Measurements from ENCODE around the gene HORMAD2. TPM values are rescaled to one million over a fixed set of nuclear protein-coding genes. Genes with fewer than 3 reads are reported as not detected.
A peak's percentile ranks its signal among the peaks of the same experiment; 100 is the strongest.

Gene HORMAD2
- total and polyA plus RNA-seq, 4 experiments from 2014 or later = not detected

- no peaks in the 10 kb centered on the region for H3K27me3 Mint-ChIP-seq
- peak overlapping the region in 4 of 7 donors; percentile 25 to 74 (median 46) for H3K27ac Mint-ChIP-seq
- intact Hi-C loops (cut with micrococcal nuclease) = no loop called here
- Histone ChIP-seq H3K27me3 (ENCODE audit: insufficient read depth, low read length) (no peaks in the 10 kb centered on the region), H3K4me1 (ENCODE audit: insufficient read depth, low read length) (peaks cover 76% of the 10 kb centered on the region), H3K36me3 (ENCODE audit: insufficient read depth, low read length) (no peaks in the 10 kb centered on the region), H3K27ac (ENCODE audit: low read depth, low read length) (no peak overlapping the region), H3K4me3 (ENCODE audit: low read length in 2 of 2) (no peak overlapping the region), H3K9me3 (ENCODE audit: control insufficient read depth in 1 of 2, low read length in 2 of 2) (no peaks in the 10 kb centered on the region)
- no peak for DNase-seq
- POLR2A ChIA-PET (ENCODE audit: partially characterized antibody) = interaction anchor here (0.6 to 1.7 kb wide), 2 partner anchors 10 kb away, joined by 3 to 6 read pairs; no protein-coding TSS in a partner anchor
- H3K9me3 Mint-ChIP-seq = no peaks in the 10 kb centered on the region
- CTCF ChIA-PET (ENCODE audit: partially characterized antibody) = interaction anchor here (0.8 to 1.6 kb wide), 5 partner anchors 11 to 597 kb away, joined by 3 to 5 read pairs (median 4); no protein-coding TSS in a partner anchor
- peak overlapping the region in 3 of 8 donors; percentile 25 to 63 (median 29) for H3K4me3 Mint-ChIP-seq
- H3K36me3 Mint-ChIP-seq = no peaks in the 10 kb centered on the region
- peaks cover 42 to 90% (median 63%) of the 10 kb centered on the region in 4 donors for H3K4me1 Mint-ChIP-seq
These were observed 106.2 kb downstream of the HORMAD2 start for GRCh38 chr22:30186510-30186909.

GRCh38 chr22:30187094-30187493, 106.8 kb downstream of the HORMAD2 start:
- Histone ChIP-seq H3K36me3 (ENCODE audit: insufficient read depth, low read length) (no peaks in the 10 kb centered on the region), H3K4me3 (ENCODE audit: low read length in 2 of 2) (no peak overlapping the region), H3K27me3 (ENCODE audit: insufficient read depth, low read length) (no peaks in the 10 kb centered on the region), H3K4me1 (ENCODE audit: insufficient read depth, low read length) (peaks cover 76% of the 10 kb centered on the region), H3K27ac (ENCODE audit: low read depth, low read length) (no peak overlapping the region), H3K9me3 (ENCODE audit: control insufficient read depth in 1 of 2, low read length in 2 of 2) (no peaks in the 10 kb centered on the region)
- DNase-seq = no peak
- Mint-ChIP-seq H3K9me3 (peaks cover 0 to 2% (median 0%) of the 10 kb centered on the region in 8 donors), H3K4me1 (peaks cover 42 to 89% (median 61%) of the 10 kb centered on the region in 4 donors), H3K27ac (peak overlapping the region in 3 of 7 donors; percentile 30 to 54 (median 50)), H3K27me3 (no peaks in the 10 kb centered on the region), H3K36me3 (no peaks in the 10 kb centered on the region), H3K4me3 (peak overlapping the region in 4 of 8 donors; percentile 30 to 63 (median 40))
- POLR2A ChIA-PET (ENCODE audit: partially characterized antibody) = interaction anchor here (0.9 kb wide), 1 partner anchor 82 kb away, joined by 4 read pairs; no protein-coding TSS in a partner anchor
- intact Hi-C loops (cut with micrococcal nuclease) = loop anchor here (1.0 kb wide), 1 partner anchor 9 kb away; no protein-coding TSS in a partner anchor
- CTCF ChIA-PET (ENCODE audit: partially characterized antibody) = no interaction called here

GRCh38 chr22:30187529-30188407, 107.5 kb downstream of the HORMAD2 start:
- Histone ChIP-seq H3K27me3 (ENCODE audit: insufficient read depth, low read length) (no peaks in the 10 kb centered on the region), H3K9me3 (ENCODE audit: control insufficient read depth in 1 of 2, low read length in 2 of 2) (no peaks in the 10 kb centered on the region), H3K27ac (ENCODE audit: low read depth, low read length) (no peak overlapping the region), H3K4me3 (ENCODE audit: low read length in 2 of 2) (no peak overlapping the region), H3K4me1 (ENCODE audit: insufficient read depth, low read length) (peaks cover 83% of the 10 kb centered on the region), H3K36me3 (ENCODE audit: insufficient read depth, low read length) (no peaks in the 10 kb centered on the region)
- Mint-ChIP-seq H3K4me1 (peaks cover 48 to 95% (median 67%) of the 10 kb centered on the region in 4 donors), H3K9me3 (peaks cover 0 to 2% (median 0%) of the 10 kb centered on the region in 8 donors), H3K27me3 (no peaks in the 10 kb centered on the region), H3K4me3 (peak overlapping the region in 6 of 8 donors; percentile 30 to 63 (median 50)), H3K36me3 (no peaks in the 10 kb centered on the region), H3K27ac (peak overlapping the region; percentile 0 to 89 (median 48))
- peak in 2 of 5 donors; percentile 21 to 26 for DNase-seq
- CTCF ChIA-PET (ENCODE audit: partially characterized antibody) = no interaction called here
- POLR2A ChIA-PET (ENCODE audit: partially characterized antibody) = interaction anchor here (0.9 kb wide), 1 partner anchor 83 kb away, joined by 4 read pairs; no protein-coding TSS in a partner anchor
- intact Hi-C loops (cut with micrococcal nuclease) = loop anchor here (1.0 kb wide), 1 partner anchor 9 kb away; no protein-coding TSS in a partner anchor

GRCh38 chr22:30188911-30189310, 108.6 kb downstream of the HORMAD2 start:
- no peaks in the 10 kb centered on the region for H3K9me3 ChIP-seq (ENCODE audit: control insufficient read depth in 1 of 2, low read length in 2 of 2)
- no peak overlapping the region for H3K27ac ChIP-seq (ENCODE audit: low read depth, low read length)
- intact Hi-C loops (cut with micrococcal nuclease) = no loop called here
- Mint-ChIP-seq H3K36me3 (no peaks in the 10 kb centered on the region), H3K9me3 (peaks cover 0 to 2% (median 0%) of the 10 kb centered on the region in 8 donors), H3K27ac (no peak overlapping the region), H3K4me1 (peaks cover 42 to 92% (median 63%) of the 10 kb centered on the region in 4 donors), H3K4me3 (peak overlapping the region in 2 of 8 donors; percentile 40 to 68), H3K27me3 (no peaks in the 10 kb centered on the region)
- DNase-seq = no peak
- H3K4me1 ChIP-seq (ENCODE audit: insufficient read depth, low read length) = peaks cover 76% of the 10 kb centered on the region
- H3K27me3 ChIP-seq (ENCODE audit: insufficient read depth, low read length) = no peaks in the 10 kb centered on the region
- ChIA-PET CTCF (ENCODE audit: partially characterized antibody) (interaction anchor here (0.7 to 1.2 kb wide), 2 partner anchors 11 to 1198 kb away, joined by 3 to 4 read pairs; no protein-coding TSS in a partner anchor), POLR2A (ENCODE audit: partially characterized antibody) (interaction anchor here (1.0 to 1.2 kb wide), 3 partner anchors 12 to 32 kb away, joined by 3 to 4 read pairs (median 3); no protein-coding TSS in a partner anchor)
- no peaks in the 10 kb centered on the region for H3K36me3 ChIP-seq (ENCODE audit: insufficient read depth, low read length)
- no peak overlapping the region for H3K4me3 ChIP-seq (ENCODE audit: low read length in 2 of 2)

GRCh38 chr22:30190574-30190973, 110.3 kb downstream of the HORMAD2 start:
- Histone ChIP-seq H3K4me3 (ENCODE audit: low read length in 2 of 2) (no peak overlapping the region), H3K27me3 (ENCODE audit: insufficient read depth, low read length) (no peaks in the 10 kb centered on the region), H3K9me3 (ENCODE audit: control insufficient read depth in 1 of 2, low read length in 2 of 2) (no peaks in the 10 kb centered on the region), H3K27ac (ENCODE audit: low read depth, low read length) (no peak overlapping the region), H3K4me1 (ENCODE audit: insufficient read depth, low read length) (peaks cover 64% of the 10 kb centered on the region), H3K36me3 (ENCODE audit: insufficient read depth, low read length) (no peaks in the 10 kb centered on the region)
- H3K9me3 Mint-ChIP-seq = peaks cover 0 to 2% (median 0%) of the 10 kb centered on the region in 8 donors
- intact Hi-C loops (cut with micrococcal nuclease) = no loop called here
- peak overlapping the region in 2 of 7 donors; percentile 33 to 70 for H3K27ac Mint-ChIP-seq
- ChIA-PET CTCF (ENCODE audit: partially characterized antibody) (no interaction called here), POLR2A (ENCODE audit: partially characterized antibody) (interaction anchor here (0.6 to 1.9 kb wide), 2 partner anchors 30 to 38 kb away, joined by 3 to 9 read pairs; no protein-coding TSS in a partner anchor)
- no peaks in the 10 kb centered on the region for H3K27me3 Mint-ChIP-seq
- no peaks in the 10 kb centered on the region for H3K36me3 Mint-ChIP-seq
- no peak overlapping the region for H3K4me3 Mint-ChIP-seq
- H3K4me1 Mint-ChIP-seq = peaks cover 30 to 79% (median 52%) of the 10 kb centered on the region in 4 donors
- no peak for DNase-seq

- Histone ChIP-seq H3K27me3 (ENCODE audit: insufficient read depth, low read length) (no peaks in the 10 kb centered on the region), H3K9me3 (ENCODE audit: control insufficient read depth in 1 of 2, low read length in 2 of 2) (no peaks in the 10 kb centered on the region), H3K4me1 (ENCODE audit: insufficient read depth, low read length) (peaks cover 64% of the 10 kb centered on the region), H3K4me3 (ENCODE audit: low read length in 2 of 2) (no peak overlapping the region), H3K36me3 (ENCODE audit: insufficient read depth, low read length) (no peaks in the 10 kb centered on the region), H3K27ac (ENCODE audit: low read depth, low read length) (no peak overlapping the region)
- no peak for DNase-seq
- Mint-ChIP-seq H3K9me3 (peaks cover 0 to 2% (median 0%) of the 10 kb centered on the region in 8 donors), H3K4me3 (no peak overlapping the region), H3K27me3 (no peaks in the 10 kb centered on the region), H3K27ac (peak overlapping the region in 1 of 7 donors; percentile 70), H3K36me3 (no peaks in the 10 kb centered on the region), H3K4me1 (peaks cover 35 to 80% (median 57%) of the 10 kb centered on the region in 4 donors)
- ChIA-PET POLR2A (ENCODE audit: partially characterized antibody) (interaction anchor here (0.6 to 1.9 kb wide), 2 partner anchors 30 to 37 kb away, joined by 3 to 9 read pairs; no protein-coding TSS in a partner anchor), CTCF (ENCODE audit: partially characterized antibody) (interaction anchor here (0.9 kb wide), 1 partner anchor 14 kb away, joined by 3 read pairs; no protein-coding TSS in a partner anchor)
- intact Hi-C loops (cut with micrococcal nuclease) = no loop called here
These were observed 110.9 kb downstream of the HORMAD2 start for GRCh38 chr22:30191040-30191701.

All from CD4-positive, alpha-beta memory T cell (primary cell).